GM21390 (cell line): ENCODE results near the gene ADAD1.
"Not testable (repeated sequence)": the region's sequence is repeated elsewhere in the genome, so short reads cannot be mapped to it uniquely, and the experiment has no call there.

ENCODE experiments used
- ATAC-seq: cut with Tn5 transposase; IDR thresholded peaks from one replicate; pipeline ENCODE4 v1.9.1; 2021; ENCODE audit not compliant: unreplicated experiment

ADAD1 gene

DNA sequence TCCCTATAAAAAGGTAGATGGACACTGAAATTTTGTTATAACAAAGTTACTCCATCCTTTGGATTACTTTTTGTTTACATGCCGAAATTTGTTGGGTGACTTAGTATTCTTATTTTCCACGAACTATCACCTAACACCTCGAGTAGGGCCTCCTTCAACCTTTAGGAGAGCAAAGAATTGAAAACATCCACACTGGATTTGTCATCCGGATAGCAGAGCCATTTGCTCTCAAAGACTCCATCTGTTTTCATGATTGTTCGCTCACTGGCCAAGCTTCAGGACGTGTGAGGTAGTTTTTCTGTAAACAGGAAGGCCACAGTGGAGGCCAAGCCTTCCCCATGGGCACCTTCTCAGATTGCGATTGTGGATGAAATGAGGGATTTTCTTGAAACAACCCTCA lies at the start of gene ADAD1:
Gene ADAD1, plus strand, starts transcription at position 301 of the 400 bp plus-strand sequence. CDS start 1,059 bp downstream, outside the sequence.
- no peak for ATAC-seq

- ATAC-seq, result no peak
Observed at GRCh38 chr4:122329876-122330565, 48.8 kb upstream of the ADAD1 start.

DNA sequence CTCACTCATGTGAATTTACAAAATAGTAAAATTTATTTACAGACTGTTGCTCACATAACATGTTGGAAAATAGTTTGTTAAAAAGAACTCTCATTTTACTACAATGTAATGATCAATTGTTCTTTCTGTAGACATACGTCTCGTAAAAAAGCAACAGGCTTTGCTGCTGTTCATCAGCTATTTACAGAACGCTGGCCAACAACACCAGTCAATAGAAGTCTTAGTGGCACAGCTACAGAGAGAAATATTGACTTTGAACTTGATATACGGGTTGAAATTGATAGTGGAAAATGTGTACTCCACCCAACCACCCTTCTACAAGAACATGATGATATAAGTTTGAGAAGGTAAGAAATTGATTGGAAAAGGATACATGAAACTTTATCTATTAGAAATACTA lies 47.6 kb upstream of the ADAD1 start:
- no peak for ATAC-seq

DNA sequence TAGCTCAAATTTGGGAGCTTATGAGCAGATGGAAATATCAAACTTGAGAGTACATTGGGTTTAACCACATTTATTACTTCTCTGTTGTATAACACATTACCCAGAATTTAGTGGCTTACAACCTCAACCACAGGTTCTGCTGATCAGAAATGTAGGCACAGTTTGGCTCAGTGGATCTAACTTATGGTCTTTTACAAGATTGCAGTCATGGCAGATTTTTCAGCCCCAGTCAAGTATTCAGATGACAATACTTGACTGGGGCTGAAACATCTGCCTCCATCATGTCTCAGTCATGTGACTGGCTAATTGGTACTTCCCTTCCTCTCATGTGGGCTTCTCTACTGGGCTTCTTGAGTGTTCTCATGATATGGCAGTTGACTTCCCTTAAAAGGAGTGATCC lies 44.0 kb upstream of the ADAD1 start:
- no peak for ATAC-seq

- no peak for ATAC-seq
Observed at GRCh38 chr4:122341886-122342285, 36.9 kb upstream of the ADAD1 start.

DNA sequence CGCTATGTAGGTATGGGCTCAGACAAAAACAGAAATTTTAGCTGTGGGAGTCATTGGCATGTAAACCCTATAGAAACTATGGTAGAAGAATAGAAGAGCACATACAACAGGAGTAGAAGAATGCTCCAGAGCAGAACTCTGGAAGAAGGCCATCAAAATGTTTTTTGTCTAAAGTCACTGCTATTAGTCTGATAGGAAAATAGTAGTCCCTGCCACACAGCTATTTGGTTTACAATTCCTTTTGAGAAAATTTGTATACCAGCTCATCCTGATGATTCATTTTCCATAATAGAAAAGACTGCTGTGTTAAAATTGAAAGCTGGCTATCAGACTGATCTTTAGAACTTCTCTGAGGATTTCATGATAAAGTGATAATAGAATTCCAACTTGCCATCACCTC lies 32.8 kb upstream of the ADAD1 start:
- ATAC-seq, result no peak

GRCh38 chr4:122346503-122346902 lies 32.3 kb upstream of the ADAD1 start:
- no peak for ATAC-seq

DNA sequence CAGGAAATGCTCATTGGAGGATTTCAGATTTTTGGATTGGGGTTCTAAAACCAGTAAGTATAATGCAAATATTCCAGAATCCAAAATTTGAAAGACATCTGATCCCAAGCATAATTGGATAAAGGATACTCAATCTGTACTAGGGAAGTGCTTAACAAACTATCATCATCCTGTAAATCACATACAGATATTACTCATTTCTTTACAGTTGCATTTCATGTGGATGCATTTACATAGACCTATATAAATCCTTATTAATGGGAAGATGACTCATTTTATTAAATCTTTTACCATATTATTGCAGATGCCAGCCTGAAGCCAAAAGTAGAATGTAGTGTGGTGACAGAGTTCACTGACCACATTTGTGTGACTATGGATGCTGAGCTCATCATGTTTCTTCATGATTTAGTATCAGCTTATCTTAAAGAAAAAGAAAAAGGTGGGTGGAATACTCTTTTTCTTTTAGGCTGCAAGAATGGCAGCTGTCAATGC lies 22.4 kb upstream of the ADAD1 start:
- ATAC-seq, result no peak

- ATAC-seq, result peak; percentile 64
Observed at GRCh38 chr4:122360754-122361153, 18.1 kb upstream of the ADAD1 start.

DNA sequence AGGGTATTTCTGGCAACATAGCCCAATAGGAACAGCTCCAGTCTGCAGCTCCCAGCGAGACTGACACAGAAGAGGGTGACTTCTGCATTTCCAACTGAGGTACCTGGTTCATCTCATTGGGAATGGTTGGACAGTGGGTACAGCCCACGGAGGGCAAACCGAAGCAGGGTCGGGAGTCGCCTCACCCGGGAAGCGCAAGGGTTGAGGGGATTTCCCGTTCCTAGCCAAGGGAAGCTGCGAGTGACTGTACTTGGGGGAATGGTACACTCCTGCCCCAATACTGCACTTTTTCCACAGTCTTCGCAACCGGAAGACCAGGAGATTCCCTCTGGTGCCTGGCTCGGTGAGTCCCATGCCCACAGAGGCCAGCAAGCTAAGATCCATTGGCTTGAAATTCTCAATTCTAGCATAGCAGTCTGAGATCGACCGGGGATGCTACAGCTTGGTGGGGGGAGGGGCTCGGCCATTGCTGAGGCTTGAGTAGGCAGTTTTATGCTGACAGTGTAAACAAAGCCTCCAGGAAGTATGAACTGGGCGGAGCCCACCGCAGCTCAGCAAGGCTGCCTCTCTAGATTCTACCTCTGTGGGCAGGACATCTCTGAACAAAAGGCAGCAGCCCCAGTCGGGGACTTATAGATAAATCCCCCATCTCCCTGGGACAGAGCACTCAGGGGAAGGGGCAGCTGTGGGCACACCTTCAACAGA lies 14.0 kb upstream of the ADAD1 start:
- no peak for ATAC-seq

DNA sequence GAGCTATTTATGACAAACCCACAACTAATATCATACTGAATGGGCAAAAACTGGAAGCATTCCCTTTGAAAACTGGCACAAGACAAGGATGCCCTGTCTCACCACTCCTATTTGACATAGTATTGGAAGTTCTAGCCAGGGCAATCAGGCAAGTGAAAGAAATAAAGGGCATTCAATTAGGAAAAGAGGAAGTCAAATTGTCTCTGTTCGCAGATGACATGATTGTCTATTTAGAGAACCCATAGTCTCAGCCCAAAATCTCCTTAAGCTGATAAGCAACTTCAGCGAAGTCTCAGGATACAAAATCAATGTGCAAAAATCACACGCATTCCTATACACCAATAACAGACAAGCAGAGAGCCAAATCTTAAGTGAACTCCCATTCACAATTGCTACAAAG lies 10.0 kb upstream of the ADAD1 start:
- not testable (repeated sequence) for ATAC-seq

- no peak for ATAC-seq
Observed at GRCh38 chr4:122377352-122377751, 1.5 kb upstream of the ADAD1 start.

GRCh38 chr4:122379239-122379638 lies 428 bp downstream of the ADAD1 start:
- ATAC-seq, result no peak

DNA sequence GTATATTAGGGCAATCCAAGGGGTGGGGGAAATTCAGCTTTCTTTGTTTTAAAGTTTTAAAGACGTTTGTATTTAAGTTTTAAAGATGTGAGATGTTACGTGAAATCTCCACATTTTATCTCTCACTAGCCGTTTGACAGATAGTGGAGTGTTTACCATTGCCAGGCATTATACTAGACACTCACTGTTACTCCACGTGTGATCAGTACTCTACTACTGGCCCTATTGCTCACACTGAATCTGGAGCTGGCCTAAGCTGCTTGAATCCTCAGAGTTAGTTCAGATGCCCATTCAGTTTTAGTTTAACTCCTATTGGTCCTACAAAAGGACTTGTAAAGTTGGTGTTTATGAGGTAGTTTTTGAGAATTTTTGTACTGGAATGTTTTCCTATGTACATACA lies 4.5 kb downstream of the ADAD1 start:
- ATAC-seq, result no peak

DNA sequence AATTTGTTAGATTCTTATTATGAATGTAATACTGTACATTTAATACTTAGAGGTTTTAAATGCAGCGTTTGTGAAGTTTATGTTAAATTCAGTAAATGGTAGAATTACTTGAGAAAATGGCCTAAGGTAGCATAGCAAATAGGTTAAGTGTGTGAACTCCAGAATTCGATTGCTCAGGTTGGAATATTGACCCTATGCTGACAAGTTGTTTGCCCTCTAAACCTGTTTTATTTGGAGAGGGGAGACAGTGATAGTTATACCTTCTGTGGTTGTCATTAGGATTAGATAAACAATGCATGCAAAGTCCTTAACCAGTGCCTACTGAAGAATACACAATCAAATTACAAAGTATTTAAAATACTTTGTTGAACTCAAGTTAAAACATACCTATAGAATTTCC lies 5.4 kb downstream of the ADAD1 start:
- ATAC-seq, result no peak

DNA sequence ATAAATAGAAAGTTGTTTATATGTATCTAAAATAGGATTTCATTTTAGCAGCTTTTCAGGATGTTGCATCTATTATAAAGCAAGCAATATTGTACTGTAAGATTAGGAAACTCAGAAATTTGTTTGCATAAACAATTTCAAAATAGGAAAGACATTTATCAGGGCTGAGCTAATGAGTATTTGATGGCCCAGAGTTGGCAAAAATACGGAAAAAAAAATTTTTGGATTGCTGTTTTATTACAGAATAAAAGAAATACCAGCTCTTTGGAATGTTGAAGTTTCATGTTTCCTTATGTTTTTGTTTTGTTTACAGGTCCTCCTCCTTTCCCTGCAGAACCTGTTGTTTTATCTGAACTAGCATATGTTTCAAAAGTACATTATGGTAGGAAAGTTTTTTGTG lies 14.5 kb downstream of the ADAD1 start:
- ATAC-seq, result no peak

DNA sequence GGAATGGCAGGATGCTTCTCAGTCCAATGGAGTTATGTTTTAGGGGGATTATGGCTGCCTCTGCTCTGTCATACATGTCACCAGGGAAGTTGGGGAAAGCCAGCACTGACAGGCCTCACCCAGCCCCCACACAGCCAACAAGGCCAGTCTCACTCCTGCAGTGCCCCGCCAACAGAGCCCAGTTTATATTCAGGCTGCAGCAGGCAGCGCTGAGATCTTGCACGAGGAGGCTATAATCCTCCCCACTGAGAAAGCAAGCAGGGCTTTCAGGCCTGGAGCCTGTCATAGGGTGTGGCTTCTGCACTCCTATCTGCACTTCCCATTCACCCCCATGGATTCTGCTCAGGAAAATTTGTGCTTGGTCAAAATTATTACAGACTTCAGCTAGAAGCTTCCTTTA lies 25.1 kb downstream of the ADAD1 start:
- no peak for ATAC-seq

DNA sequence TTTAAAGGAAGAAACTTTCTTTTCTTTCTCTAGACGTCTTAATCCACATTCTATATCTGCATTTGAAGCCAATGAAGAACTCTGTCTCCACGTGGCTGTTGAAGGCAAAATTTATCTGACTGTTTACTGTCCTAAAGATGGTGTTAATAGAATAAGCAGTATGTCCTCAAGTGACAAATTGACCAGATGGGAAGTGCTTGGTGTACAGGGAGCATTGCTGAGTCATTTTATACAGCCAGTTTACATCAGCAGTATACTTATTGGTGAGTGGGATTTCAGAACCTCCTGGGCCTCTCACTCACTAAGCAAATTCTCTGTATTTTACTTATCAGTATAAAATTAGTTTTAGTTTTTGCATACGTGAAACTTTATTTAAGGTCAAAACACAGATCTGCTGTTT lies 33.7 kb downstream of the ADAD1 start:
- no peak for ATAC-seq

DNA sequence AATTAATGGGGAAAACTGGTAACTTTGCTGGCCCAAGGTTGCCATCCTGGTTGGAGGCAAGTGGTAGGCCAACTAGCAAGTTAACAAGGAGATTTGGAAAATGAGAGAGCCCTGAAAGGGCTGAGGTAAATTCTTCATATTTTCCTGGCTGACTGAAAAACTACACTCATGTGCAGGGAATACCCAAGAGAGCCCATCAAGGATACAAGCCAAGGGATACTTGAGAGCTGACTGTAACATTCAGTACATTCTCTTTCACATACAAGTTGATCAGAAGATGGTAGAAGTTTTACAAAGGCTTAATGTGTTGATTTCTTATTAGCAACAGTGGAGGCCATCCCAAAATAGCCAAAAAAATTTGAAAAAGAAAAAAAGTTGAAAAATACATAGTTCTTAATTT lies 44.4 kb downstream of the ADAD1 start:
- no peak for ATAC-seq

GRCh38 chr4:122431351-122431750 lies 52.5 kb downstream of the ADAD1 start:
- ATAC-seq, result no peak

- no peak for ATAC-seq
Observed at GRCh38 chr4:122434285-122434684, 55.5 kb downstream of the ADAD1 start.

DNA sequence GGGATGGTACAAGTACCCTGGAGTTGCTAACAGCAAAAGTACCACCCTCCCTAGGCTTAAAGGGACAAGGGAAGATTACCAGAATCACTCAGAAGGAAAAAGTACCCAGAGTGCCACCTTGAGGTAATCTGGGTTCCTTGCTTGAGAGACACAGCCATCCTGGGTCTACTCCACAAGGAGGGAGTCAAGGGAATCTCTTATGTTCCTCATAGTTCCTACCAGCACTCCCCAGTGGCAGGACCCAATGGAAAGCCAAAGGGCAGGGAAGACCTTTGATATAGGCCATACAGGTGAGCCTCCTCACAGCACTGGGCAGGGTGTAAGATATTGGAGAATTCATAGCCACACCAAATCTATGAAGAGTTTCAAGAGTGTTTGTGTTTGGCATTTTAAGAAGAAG lies 72.0 kb downstream of the ADAD1 start:
- no peak for ATAC-seq
